Spleen (tissue), 11 donors: Measurements from ENCODE around the gene AFAP1. TPM values are rescaled to one million over a fixed set of nuclear protein-coding genes. Genes with fewer than 3 reads are reported as not detected.

Experiments used
- DNase-seq: peaks from one replicate; pipeline ENCODE4 v3.0.0-alpha.2; 2020
- H3K27ac ChIP-seq, 8 donors: fragments of 200-600 bp; sonication (generic) in 7 of 8; 1 replicate in 4 of 8; 2 replicates in 4 of 8; pipeline versions ENCODE4 v1.5.0 to v1.8.0; 2016 to 2021; ENCODE audit warnings: inconsistent platforms in 4 of 8, mild to moderate bottlenecking in 4 of 8, moderate library complexity in 1 of 8
- H3K27me3 ChIP-seq, 7 donors: fragments of 200-600 bp; sonication (generic) in 6 of 7; replicated peaks in 1 of 7; 1 replicate in 4 of 7; 2 replicates in 3 of 7; pipeline versions ENCODE4 v1.5.0 to v1.8.0; 2016 to 2021; ENCODE audit warnings: inconsistent platforms in 3 of 7, mild to moderate bottlenecking in 1 of 7
- H3K36me3 ChIP-seq, 6 donors: fragments of 200-600 bp; sonication (generic) in 5 of 6; 1 replicate in 4 of 6; 2 replicates in 2 of 6; pipeline versions ENCODE4 v1.5.0 to v1.8.0; 2016 to 2021; ENCODE audit warnings: inconsistent platforms in 2 of 6
- H3K4me1 ChIP-seq, 6 donors: fragments of 200-600 bp; sonication (generic) in 5 of 6; 1 replicate in 3 of 6; 2 replicates in 3 of 6; pipeline versions ENCODE4 v1.5.0 to v1.8.0; 2016 to 2021; ENCODE audit warnings: inconsistent platforms in 3 of 6
- H3K4me3 ChIP-seq, 8 donors: fragments of 200-600 bp; sonication (generic) in 7 of 8; 1 replicate in 4 of 8; 2 replicates in 4 of 8; pipeline versions ENCODE4 v1.5.0 to v1.8.0; 2016 to 2021; ENCODE audit warnings: inconsistent platforms in 4 of 8, mild to moderate bottlenecking in 4 of 8, moderate library complexity in 2 of 8
- H3K9me3 ChIP-seq, 8 donors: fragments of 200-600 bp; sonication (generic) in 7 of 8; 1 replicate in 4 of 8; 2 replicates in 4 of 8; pipeline versions ENCODE4 v1.5.0 to v1.8.0; 2016 to 2021; ENCODE audit warnings: inconsistent platforms in 4 of 8
- POLR2A ChIP-seq, 3 donors: fragments of 450-650 bp; IDR thresholded peaks; one replicate each; pipeline ENCODE4 v1.5.1; 2017; ENCODE audit warnings: antibody characterized with exemption in 3 of 3, mild to moderate bottlenecking in 1 of 3
- POLR2AphosphoS5 ChIP-seq, 3 donors: sonication (generic); formaldehyde crosslinking; IDR thresholded peaks; one replicate each; pipeline ENCODE4 v1.5.1; 2017; ENCODE audit warnings: antibody characterized with exemption in 3 of 3
- WGBS, 5 donors: extraction: QIAGEN DNeasy Blood & Tissue Kit in 3 of 5; methylation state at CpG; one replicate each; pipeline versions ENCODE4 v1.1.5 to v1.1.7; 2013 to 2018; 5-methylcytosine and 5-hydroxymethylcytosine counted together
- intact Hi-C: fragments of 100-400 bp; cut with DNase I; formaldehyde crosslinking; loops from one replicate; pipeline ENCODE4 v1.15.0; 2023; ENCODE audit warnings: low total_unique reads
- polyA plus RNA-seq, 3 donors: library from polyadenylated mRNA; stranded (reverse); fragments of 200-250 nt; gene quantifications; one replicate each; pipeline ENCODE4 v1.2.1, GENCODE V29; 2013
- total RNA-seq, 7 donors: library from RNA; depleted of rRNA in 3 of 7; stranded (reverse); fragments of >200 nt in 3 of 7; fragmentation: NEBNext Ultra II Directional in 4 of 7; extraction: Animal tissue kit (Norgen Biotek cat#: 25700) in 4 of 7; gene quantifications; one replicate each; pipeline versions ENCODE4 v1.1.0 to v1.2.1, GENCODE V29; 2016 to 2021
- TF ChIP-seq, protein P1 (sequence below), 11 experiments: fragments of 200-600 bp in 7 of 11; fragments of 450-650 bp in 4 of 11; sonication (generic) in 4 of 11; IDR thresholded peaks in 8 of 11; conservative IDR thresholded peaks in 3 of 11; 1 replicate in 7 of 11; 2 replicates in 4 of 11; pipeline versions ENCODE4 v1.4.0 to v1.8.0; 2016 to 2021; ENCODE audit warnings: antibody characterized with exemption in 11 of 11, inconsistent platforms in 4 of 11, mild to moderate bottlenecking in 1 of 11
- donor health status: healthy with polysubstance abuse.
- donor health status: DM: no; HTN: no; CAD: no; lungs with moderate emphysema.
- donor health status: DM: no; HTN: no; CAD: no.
- donor health status: Bipolar disorder and iron deficiency.
- donor health status: healthy.
- donor health status: DM: no; HTN: no; CAD: no.
- donor health status: DM: yes; HTN: yes; CAD: no.

The AFAP1 gene
- total and polyA plus RNA-seq, 10 donors = 1.6 to 29.2 (median 12.1) TPM

DNA sequence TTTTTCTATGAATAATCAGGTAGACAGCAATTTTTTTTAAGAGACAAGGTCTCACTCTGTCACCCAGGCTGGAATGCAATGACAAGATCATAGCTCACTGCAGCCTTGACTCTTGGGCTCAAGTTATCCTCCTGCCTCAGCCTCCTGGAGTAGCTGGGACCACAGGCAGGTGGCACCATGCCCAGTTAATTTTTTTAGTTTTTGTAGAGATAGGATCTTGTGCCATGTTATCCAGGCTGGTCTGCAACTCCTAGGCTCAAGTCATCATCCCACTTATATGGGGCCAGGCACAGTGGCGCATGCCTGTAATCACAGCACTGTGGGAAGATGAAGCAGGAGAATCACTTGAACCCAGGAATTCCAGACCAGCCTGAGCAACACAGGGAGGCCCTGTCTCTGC lies 26.8 kb downstream of the AFAP1 start:
- TF ChIP-seq POLR2A (IDR thresholded peaks at IDR 0.05) = no peak
- TF ChIP-seq POLR2AphosphoS5 (IDR thresholded peaks at IDR 0.05) = no peak
- TF ChIP-seq, protein P1, sequence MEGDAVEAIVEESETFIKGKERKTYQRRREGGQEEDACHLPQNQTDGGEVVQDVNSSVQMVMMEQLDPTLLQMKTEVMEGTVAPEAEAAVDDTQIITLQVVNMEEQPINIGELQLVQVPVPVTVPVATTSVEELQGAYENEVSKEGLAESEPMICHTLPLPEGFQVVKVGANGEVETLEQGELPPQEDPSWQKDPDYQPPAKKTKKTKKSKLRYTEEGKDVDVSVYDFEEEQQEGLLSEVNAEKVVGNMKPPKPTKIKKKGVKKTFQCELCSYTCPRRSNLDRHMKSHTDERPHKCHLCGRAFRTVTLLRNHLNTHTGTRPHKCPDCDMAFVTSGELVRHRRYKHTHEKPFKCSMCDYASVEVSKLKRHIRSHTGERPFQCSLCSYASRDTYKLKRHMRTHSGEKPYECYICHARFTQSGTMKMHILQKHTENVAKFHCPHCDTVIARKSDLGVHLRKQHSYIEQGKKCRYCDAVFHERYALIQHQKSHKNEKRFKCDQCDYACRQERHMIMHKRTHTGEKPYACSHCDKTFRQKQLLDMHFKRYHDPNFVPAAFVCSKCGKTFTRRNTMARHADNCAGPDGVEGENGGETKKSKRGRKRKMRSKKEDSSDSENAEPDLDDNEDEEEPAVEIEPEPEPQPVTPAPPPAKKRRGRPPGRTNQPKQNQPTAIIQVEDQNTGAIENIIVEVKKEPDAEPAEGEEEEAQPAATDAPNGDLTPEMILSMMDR (IDR thresholded peaks at IDR 0.05 in 8 of 11, conservative IDR thresholded peaks at IDR 0.05 in 3 of 11) = no peak
- intact Hi-C loops = no loop called here
- WGBS, 5 donors = 95 to 100% (median 100%) methylated on average over 1 of the region's 1 CpG

DNA sequence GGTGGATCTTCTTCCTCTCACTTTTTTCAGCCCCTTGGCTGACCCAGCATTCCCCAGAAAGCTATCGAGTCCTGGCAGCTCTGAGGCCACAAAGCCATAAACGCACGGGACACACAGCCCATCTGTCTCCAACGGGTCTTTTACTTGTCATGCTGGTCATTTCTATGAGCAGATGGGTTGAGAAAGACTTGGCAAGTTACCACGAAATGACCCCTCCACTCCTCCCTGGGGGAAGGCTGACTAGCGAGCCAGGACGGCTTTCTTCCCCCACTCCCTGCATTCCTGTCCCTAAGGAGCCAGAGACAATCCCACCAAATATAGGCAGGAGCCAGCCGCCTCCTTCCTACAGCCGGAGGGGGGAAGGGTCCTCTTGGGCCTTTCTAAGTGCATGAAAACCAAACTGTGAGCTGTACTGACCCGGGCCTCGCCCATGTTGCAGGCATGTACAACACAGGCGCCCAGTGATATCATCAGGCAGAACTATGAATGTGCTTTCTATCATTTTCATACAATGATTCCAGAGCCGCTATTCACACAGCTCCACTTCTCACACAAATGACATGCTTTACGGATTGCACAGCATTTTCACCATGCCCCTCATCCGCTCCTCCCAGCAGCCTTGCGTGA lies 28.6 kb downstream of the AFAP1 start:
- Histone ChIP-seq H3K27me3 (peaks cover 0 to 22% (median 0%) of the 10 kb centered on the region in 7 donors), H3K9me3 (no peaks in the 10 kb centered on the region), H3K4me1 (peaks cover 0 to 37% (median 9%) of the 10 kb centered on the region in 6 donors), H3K27ac (peak overlapping the region in 7 of 8 donors; percentile 48 to 78 (median 69)), H3K36me3 (no peaks in the 10 kb centered on the region), H3K4me3 (no peak overlapping the region)
- 65 to 76% (median 69%) methylated on average over 16 of the region's 16 CpGs for WGBS, 5 donors
- DNase-seq = no peak
- intact Hi-C loops = no loop called here
- TF ChIP-seq POLR2AphosphoS5 (IDR thresholded peaks at IDR 0.05) = peak in 2 of 3 donors; percentile 19 to 28
- TF ChIP-seq POLR2A (IDR thresholded peaks at IDR 0.05) = no peak
- TF ChIP-seq, protein P1 (IDR thresholded peaks at IDR 0.05 in 8 of 11, conservative IDR thresholded peaks at IDR 0.05 in 3 of 11) = no peak

More for the DNA sequence above, 26.8 kb downstream of the AFAP1 start:
- no peaks in the 10 kb centered on the region for H3K36me3 ChIP-seq
- H3K4me3 ChIP-seq = no peak overlapping the region
- peaks cover 0 to 34% (median 7%) of the 10 kb centered on the region in 6 donors for H3K4me1 ChIP-seq
- no peak overlapping the region for H3K27ac ChIP-seq
- H3K9me3 ChIP-seq = no peaks in the 10 kb centered on the region
- H3K27me3 ChIP-seq = peaks cover 0 to 22% (median 0%) of the 10 kb centered on the region in 7 donors
- DNase-seq = no peak

DNA sequence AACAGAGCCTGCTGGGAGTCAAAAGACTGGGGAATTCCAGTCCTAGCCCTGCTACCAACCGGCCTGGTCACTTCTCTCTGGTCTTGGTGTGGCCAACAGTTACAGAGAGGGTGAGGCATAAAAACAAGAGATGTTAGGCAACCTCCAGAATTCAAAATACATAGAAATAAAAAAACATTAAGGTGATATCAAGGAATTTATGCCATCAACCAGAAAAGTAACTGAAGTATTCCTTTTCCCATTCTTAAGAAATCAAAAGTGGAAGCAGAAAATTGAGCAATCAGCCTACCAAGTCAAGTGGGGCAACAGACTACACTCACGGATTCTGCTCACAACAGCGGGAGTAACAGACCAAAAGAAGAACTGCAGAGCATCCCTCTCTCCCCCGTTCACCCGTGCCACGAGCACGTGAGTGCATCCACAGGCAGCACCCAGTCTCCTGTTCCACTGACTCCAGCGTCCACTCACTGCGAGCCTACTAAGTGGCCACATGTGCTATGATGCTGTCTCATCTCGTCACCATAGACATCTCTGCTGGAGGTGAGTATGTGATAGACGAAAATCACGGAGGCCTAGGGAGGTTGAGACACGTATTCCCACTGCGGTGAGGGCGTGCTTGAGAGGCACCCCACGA lies 29.3 kb downstream of the AFAP1 start:
- Histone ChIP-seq H3K4me3 (no peak overlapping the region), H3K27ac (peak overlapping the region in 7 of 8 donors; percentile 48 to 78 (median 69)), H3K36me3 (no peaks in the 10 kb centered on the region), H3K4me1 (peaks cover 0 to 43% (median 12%) of the 10 kb centered on the region in 6 donors), H3K9me3 (no peaks in the 10 kb centered on the region), H3K27me3 (peaks cover 0 to 22% (median 0%) of the 10 kb centered on the region in 7 donors)
- intact Hi-C loops = no loop called here
- 69 to 76% (median 73%) methylated on average over 16 of the region's 16 CpGs for whole genome bisulfite sequencing, 5 donors
- no peak for DNase-seq
- TF ChIP-seq, protein P1 (IDR thresholded peaks at IDR 0.05 in 8 of 11, conservative IDR thresholded peaks at IDR 0.05 in 3 of 11) = no peak
- TF ChIP-seq POLR2AphosphoS5 (IDR thresholded peaks at IDR 0.05) (no peak), POLR2A (IDR thresholded peaks at IDR 0.05) (no peak)
